CD4-positive, alpha-beta T cell treated with Interleukin-1 beta for 1 hour (primary cell): Measurements from ENCODE around the gene SCAANT1.

ENCODE experiments used
- DNase-seq, 2 donors: peaks; one replicate each; pipeline ENCODE4 v3.0.0-alpha.2; 2020 to 2022

The SCAANT1 gene

DNA sequence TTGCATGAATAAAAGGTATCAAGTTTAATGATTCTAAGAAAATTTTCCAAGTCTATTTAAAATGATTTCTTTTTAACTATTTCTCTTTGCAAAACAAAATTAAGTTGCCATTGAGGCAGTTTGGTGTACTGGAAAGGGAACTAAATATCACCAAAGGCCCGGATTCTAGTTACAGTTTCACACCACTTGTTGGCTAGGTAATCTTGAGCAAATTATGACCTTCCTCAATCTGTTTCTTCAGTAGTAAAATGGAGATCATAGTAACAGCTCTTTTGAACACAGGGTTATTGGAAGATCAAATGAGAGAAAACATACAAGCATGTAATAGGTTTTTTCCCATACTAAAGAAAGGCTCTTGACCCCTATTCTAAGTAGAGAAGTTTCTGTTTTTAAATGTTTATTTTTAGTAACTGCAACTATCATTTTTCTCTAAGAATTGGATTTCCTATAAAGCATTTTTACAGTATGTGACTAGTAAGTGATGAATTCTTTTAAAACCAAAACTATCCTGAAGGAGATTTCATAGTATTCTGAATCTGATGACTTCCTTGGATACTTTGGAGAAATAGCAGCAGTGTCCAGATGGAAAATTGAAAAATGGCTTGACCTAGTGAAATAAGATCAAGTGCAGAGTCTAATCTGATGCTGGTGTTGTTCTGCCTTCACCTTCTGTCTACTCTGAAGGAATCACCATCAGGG lies 15.7 kb downstream of the SCAANT1 start:
- DNase-seq = no peak

GRCh38 chr3:63895422-63896189 lies 16.6 kb downstream of the SCAANT1 start:
- no peak for DNase-seq

- no peak for DNase-seq
Observed at GRCh38 chr3:63892773-63893352, 19.3 kb downstream of the SCAANT1 start.

GRCh38 chr3:63891518-63891917 lies 20.7 kb downstream of the SCAANT1 start:
- no peak for DNase-seq

GRCh38 chr3:63886858-63887257 lies 25.3 kb downstream of the SCAANT1 start:
- DNase-seq = no peak

GRCh38 chr3:63880653-63881052 lies 31.5 kb downstream of the SCAANT1 start:
- DNase-seq = no peak

GRCh38 chr3:63878394-63879060 lies 33.7 kb downstream of the SCAANT1 start:
- DNase-seq = no peak

DNA sequence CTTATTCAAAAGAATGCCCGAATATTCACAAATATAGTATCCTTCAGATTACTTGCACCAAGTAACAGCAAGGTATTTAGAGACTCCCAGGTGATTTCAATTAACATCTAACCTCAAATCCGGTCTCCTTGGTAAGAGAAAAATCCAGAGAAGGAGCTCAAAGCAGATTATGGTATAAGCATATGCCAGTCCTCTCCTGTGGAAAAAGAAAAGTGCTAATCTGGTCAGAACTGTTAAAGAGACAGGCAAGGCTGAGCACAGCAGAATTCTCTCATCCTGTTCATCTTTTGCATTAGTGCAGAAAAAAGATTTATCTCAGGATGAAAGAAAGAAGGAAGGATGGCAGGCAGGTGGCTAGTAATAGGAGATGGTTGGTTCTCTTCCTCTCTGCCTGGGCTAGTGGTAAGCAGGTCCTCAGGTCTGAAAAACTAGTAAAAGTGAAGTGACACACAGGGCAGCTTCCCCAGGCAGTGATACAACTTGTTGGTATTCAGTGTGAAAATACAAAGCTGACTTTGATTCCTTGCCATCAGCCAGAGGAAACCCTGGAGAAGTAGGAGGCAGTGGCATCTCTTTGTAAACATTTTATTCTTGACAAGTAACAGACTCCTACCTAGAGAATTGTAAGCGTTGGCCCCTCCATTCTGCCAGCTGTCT lies 34.3 kb downstream of the SCAANT1 start:
- DNase-seq = no peak

- no peak for DNase-seq
Observed at GRCh38 chr3:63876260-63876659, 35.9 kb downstream of the SCAANT1 start.

- DNase-seq = no peak
Observed at GRCh38 chr3:63875510-63875909, 36.7 kb downstream of the SCAANT1 start.

DNA sequence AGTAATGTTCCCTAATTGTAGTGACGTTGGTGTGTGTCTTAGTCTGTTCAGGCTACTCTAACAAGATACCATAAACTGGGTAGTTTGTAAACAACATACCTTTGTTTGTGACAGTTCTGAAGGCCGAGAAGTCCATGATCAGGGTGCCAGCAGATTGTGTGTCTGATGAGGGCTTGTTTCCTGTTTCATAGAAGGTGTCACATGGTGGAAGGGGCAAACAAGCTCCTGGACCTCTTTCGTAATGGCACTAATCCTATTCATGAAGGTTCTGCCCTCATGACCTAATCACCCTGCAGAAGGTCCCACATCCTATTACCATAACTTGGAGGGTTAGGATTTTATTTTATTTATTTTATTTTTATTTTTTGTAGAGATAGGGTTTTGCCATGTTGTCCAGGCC lies 37.4 kb downstream of the SCAANT1 start:
- DNase-seq = no peak

DNA sequence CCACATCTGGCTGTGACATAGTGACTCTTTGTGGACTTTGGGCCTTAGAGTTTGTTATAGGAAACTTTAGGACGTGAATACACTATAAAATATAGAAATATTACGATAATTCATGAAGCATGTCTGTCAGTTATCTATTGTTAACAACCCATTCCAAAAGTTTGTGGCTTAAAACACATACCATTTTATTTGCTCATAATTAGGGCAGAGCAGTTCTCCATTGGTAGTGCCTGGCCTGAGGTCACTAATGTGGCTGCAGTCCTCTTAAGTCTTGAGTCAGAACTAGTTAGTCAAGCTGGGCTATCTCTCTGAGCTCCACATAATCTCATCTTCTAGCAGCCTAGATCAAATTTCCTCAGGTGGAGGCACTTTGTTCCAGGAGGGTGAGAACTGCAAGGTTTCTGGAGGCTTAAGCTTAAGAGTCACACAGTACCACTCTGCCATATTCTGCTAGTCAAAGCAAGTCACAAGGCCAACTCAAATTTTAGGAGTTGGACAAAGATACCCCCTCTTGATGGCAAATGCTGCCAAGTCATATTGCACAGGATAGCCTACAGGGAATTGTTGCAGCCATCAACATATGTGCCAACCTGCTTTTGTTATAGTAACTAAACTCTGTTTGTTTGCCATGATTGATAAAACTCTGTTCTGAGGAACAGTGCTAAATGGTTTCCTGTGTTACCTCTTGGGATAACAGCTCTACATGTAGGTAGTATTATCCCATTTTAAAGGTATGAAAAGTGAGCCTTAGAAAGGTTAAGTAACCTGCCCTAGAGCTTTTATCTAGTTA lies 39.9 kb downstream of the SCAANT1 start:
- DNase-seq = no peak

GRCh38 chr3:63870615-63871005 lies 41.6 kb downstream of the SCAANT1 start:
- no peak for DNase-seq

- DNase-seq = no peak
Observed at GRCh38 chr3:63869940-63870614, 42.1 kb downstream of the SCAANT1 start.

- no peak for DNase-seq
Observed at GRCh38 chr3:63867225-63867624, 45.0 kb downstream of the SCAANT1 start.

DNA sequence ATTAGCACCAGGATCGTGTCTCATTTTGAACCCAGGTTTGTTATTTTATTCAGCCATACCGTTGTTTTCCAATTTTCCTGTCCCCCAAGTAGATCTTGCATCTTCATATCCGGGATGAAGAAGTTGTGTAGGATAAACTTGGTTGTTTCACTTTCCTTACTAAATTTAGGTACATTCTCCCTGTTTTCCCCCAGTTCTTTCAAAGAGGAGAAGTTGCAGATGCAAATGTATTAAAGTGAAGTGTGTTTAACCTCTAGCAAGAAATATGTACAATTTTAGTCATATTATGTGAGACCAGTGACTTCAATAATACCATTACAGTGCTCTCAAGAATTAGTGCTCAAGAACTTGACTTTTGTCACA lies 47.2 kb downstream of the SCAANT1 start:
- no peak for DNase-seq

GRCh38 chr3:63864008-63864964 lies 47.9 kb downstream of the SCAANT1 start:
- DNase-seq = peak; percentile 42 to 44

GRCh38 chr3:63863150-63864007 lies 48.8 kb downstream of the SCAANT1 start, which contains the start of the genes ATXN7 and THOC7:
TSS of gene ATXN7 (plus strand) at chr3:63863867. CDS start at chr3:63912599, 48,732 bp downstream.
TSS of gene THOC7 (minus strand) at chr3:63863805. CDS start at chr3:63863790, 15 bp downstream.
- peak; percentile 74 to 75 for DNase-seq

DNA sequence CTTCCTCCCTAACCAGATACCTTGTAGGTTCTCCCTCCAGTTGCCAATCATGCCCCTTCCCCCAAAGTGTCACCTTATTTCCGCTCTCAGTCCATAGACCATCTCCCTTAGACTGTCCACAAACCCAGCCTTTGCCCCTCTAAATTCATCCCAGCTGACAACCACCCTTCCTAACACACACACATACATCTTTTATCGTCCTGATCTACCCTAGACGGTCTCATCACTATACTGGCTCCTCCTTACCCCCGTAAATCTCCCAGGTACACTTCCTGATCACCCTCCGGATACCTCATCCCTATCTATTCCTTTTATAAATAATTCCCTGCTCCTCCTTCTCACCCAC lies 49.4 kb downstream of the SCAANT1 start:
- DNase-seq = no peak
